GM12872 (cell line): Measurements from ENCODE around the gene DLST.

Experiments
- CTCF ChIP-seq: IDR thresholded peaks from 3 replicates; pipeline ENCODE4 v1.5.1; 2011; ENCODE audit warnings: low read depth, mild to moderate bottlenecking, low read length, moderate library complexity; ENCODE audit not compliant: insufficient read depth

The DLST gene

GRCh38 chr14:74841230-74842207 lies 40.2 kb upstream of the DLST start:
- no peak for TF ChIP-seq CTCF

- no peak for TF ChIP-seq CTCF
These were observed 38.1 kb upstream of the DLST start for GRCh38 chr14:74843653-74844052.

GRCh38 chr14:74846168-74846567 lies 35.5 kb upstream of the DLST start:
- no peak for TF ChIP-seq CTCF

GRCh38 chr14:74846968-74847665 lies 34.6 kb upstream of the DLST start:
- no peak for TF ChIP-seq CTCF

- TF ChIP-seq CTCF: no peak
These were observed 32.9 kb upstream of the DLST start for GRCh38 chr14:74848768-74849167.

- TF ChIP-seq CTCF: no peak
These were observed 28.7 kb upstream of the DLST start for GRCh38 chr14:74852922-74853530.

- TF ChIP-seq CTCF: no peak
These were observed 28.1 kb upstream of the DLST start for GRCh38 chr14:74853581-74853980.
